Esophagus mucosa (tissue), 1 donor: ENCODE data around the gene ATOSA. TPM values are rescaled to one million over a fixed set of nuclear protein-coding genes. Genes with fewer than 3 reads are reported as not detected.
A peak's percentile ranks its signal among the peaks of the same experiment; 100 is the strongest.

Experiments
- ATAC-seq: fragments of 200-7000 bp; cut with Tn5 transposase; one replicate; pipeline ENCODE4 v1.9.1; 2020
- total RNA-seq: library from RNA; stranded (reverse); gene quantifications from one replicate; pipeline ENCODE4 v1.2.4, GENCODE V29; 2023
- donor health status: DM: yes; HTN: yes; CAD: no.

Gene ATOSA
- total RNA-seq, 1 donor from 2014 or later, result 44.1 TPM

- ATAC-seq, result peak; percentile 90
These were observed 27.3 kb downstream of the ATOSA start for GRCh38 chr15:52651868-52652267.

- no peak for ATAC-seq
These were observed 28.1 kb downstream of the ATOSA start for GRCh38 chr15:52651114-52651513.

DNA sequence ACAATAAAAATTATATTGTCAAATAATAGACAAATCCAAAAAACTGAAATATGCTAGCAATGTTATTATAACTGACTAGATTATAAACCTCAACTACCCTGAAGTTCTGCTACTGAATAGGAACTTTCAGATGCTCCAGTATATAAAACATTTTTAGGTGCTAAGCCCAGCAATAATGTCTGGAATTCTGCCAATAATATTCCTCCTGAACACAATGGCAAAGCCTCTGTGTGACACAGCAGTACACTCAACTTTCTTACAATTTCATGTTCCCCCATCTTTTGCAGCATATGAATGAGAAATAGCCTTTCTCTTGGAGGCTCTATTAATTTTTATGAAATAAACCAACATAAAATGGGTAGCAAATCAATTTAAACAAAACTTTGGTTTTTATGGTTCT is 29.5 kb downstream of the ATOSA start:
- ATAC-seq, result no peak

DNA sequence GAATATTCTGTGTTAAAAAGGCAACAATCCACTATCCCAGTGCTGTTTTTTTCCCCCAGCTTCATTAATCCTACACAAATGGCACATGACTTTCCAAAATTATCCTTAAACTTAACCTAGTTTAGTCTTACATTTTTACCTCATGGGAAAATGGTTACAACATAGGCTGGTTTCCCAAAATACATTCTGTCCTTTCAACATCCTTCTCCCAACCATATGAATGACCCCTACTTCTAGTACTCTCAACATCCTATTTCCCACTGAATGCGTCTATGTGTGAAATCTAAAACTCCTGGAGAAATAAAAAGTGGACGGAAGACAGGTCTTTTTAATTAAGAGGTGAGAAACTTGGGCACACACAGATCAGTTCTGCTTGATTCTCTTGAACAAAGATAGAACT is 33.3 kb downstream of the ATOSA start:
- no peak for ATAC-seq

DNA sequence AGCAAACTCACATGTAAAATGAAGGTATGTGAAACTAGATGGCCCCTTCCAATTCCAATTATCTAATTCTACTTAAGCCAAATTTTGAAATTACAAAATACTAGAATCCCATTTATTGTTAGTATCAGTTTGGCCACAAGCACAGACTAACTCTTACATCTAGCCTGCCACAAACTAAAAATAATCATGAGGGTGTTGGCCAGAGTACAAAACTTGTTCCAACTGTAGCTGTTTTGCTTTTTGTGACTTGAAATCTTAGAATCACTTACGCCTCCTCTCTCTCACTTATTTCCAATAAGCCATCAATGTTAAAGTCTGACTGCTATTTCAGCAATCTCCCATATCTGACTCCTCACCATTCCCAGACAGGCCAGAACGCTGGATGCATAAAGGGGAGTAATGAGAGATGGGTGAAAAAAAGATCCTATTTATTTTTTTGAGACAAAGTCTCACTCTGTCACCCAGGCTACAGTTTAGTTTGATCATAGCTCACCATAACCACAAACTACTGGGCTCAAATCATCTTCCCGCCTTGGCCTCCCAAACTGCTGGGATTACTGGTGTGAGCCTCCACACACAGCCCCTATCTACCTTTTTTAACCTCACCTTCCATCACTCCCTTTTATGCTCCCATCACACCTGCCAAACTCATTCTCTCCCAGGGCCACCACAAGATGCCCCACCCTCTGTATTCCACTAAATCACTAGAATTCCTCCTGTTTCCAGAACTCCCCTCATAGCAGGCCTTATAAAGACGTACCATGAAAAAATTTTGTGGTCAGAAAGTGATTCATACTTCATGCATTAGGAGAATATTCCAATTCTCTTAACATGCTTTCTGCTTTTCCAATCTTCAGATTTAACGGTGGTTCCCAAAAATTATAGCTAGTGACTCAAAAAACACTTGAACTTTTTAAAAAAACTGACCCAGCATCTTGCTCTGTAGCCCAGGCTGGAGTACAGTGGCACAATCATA is 36.5 kb downstream of the ATOSA start:
- no peak for ATAC-seq

- ATAC-seq, result no peak
These were observed 42.7 kb downstream of the ATOSA start for GRCh38 chr15:52636459-52636858.

DNA sequence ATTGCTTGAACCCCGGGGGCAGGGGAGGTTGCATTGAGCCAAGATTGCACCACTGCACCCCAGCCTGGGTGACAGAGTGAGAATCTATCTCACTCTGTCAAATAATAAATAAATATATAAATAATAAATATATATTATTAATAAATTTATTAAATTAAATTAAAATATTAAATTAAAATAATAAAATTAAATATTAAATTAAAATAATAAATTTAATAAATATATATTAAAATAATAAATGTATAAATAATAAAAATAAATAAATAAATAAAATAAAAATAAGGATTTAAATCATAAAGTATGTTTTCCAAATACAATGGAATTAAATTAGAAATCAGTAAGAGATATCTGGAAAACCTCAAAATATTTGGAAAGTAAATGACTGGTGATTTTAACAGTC is 43.3 kb downstream of the ATOSA start:
- ATAC-seq, result no peak

Other genes starting within 250 kb of the ATOSA start
- 18.8 TPM for gene MYO5A, start 150.5 kb downstream of the ATOSA start, total RNA-seq
- 114 TPM for gene ARPP19, start 110.4 kb downstream of the ATOSA start, total RNA-seq
- not detected for gene ONECUT1, start 110.9 kb upstream of the ATOSA start, total RNA-seq